MG63 (cell line): ENCODE data around the gene TLCD2. TPM values are rescaled to one million over a fixed set of nuclear protein-coding genes. Genes with fewer than 3 reads are reported as not detected.

Experiments used
- DNase-seq: peaks from one replicate; pipeline ENCODE4 v3.0.0-alpha.2; 2020
- H3K27me3 ChIP-seq: fragments of 250-450 bp; sonication (Bioruptor Pico); 2 replicates; pipeline ENCODE4 v1.5.1; 2020; ENCODE audit warnings: mild to moderate bottlenecking, moderate library complexity
- H3K36me3 ChIP-seq: fragments of 250-450 bp; sonication (Bioruptor Pico); 2 replicates; pipeline ENCODE4 v1.5.1; 2020; ENCODE audit warnings: mild to moderate bottlenecking, moderate library complexity
- H3K4me3 ChIP-seq: fragments of 250-450 bp; sonication (Bioruptor Pico); 2 replicates; pipeline ENCODE4 v1.5.1; 2020; ENCODE audit warnings: mild to moderate bottlenecking, moderate library complexity
- H3K9me3 ChIP-seq: fragments of 250-450 bp; sonication (Bioruptor Pico); 2 replicates; pipeline ENCODE4 v1.5.1; 2020; ENCODE audit warnings: mild to moderate bottlenecking, moderate library complexity
- total RNA-seq: library from RNA; depleted of rRNA; stranded (reverse); fragments of >200 nt; shearing (Covaris generic); gene quantifications from 2 replicates; pipeline ENCODE4 v1.2.3, GENCODE V29; 2014; ENCODE audit warnings: low replicate concordance; rRNA removed

Gene TLCD2, protein sequence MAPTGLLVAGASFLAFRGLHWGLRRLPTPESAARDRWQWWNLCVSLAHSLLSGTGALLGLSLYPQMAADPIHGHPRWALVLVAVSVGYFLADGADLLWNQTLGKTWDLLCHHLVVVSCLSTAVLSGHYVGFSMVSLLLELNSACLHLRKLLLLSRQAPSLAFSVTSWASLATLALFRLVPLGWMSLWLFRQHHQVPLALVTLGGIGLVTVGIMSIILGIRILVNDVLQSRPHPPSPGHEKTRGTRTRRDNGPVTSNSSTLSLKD
- total RNA-seq: 0.37 and 0.59 TPM in 2 replicates

DNA sequence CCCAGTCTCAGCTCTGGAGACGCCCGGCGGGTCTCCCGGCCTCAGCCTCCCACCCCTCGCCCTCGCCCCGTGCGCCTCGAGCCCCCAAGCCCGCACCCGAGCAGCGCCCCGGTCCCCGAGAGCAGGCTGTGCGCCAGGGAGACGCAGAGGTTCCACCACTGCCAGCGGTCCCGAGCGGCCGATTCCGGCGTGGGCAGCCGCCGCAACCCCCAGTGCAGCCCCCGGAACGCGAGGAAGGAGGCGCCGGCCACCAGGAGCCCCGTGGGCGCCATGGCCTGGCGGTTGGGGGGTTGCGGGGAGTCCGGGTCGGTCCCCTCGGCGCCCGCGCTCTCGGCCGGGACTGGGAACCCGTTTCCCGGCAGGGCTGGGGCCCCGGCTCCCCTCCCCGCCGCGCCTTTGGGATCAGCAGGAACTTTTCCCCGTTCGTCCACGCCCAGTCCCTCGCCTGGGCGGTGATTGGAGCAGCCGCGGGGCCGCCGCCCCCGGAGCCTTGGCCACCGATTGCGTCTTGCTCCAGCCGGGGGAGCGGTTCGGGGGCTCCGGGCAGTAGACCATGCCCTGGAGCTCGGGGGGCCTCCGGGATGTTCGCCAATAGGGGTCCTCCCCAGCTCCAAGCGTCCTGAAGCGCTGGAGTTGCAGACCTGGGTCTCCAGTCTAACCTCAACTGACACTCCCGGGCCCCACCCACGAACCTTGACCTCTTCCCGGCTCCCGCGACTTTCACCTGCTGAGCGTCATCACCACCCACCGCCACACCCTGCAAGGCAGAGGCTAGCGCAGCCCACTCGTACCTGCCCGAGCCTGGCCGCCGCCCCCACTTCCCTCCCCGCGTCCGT is at the start of gene TLCD2:
Gene TLCD2, minus strand, starts transcription at position 407 of the 836 bp plus-strand sequence. Its CDS starts 135 bp downstream, at position 272.
- H3K36me3 ChIP-seq: peaks cover 32% of the 10 kb centered on the region
- H3K27me3 ChIP-seq: no peaks in the 10 kb centered on the region
- DNase-seq: peak; percentile 70

DNA sequence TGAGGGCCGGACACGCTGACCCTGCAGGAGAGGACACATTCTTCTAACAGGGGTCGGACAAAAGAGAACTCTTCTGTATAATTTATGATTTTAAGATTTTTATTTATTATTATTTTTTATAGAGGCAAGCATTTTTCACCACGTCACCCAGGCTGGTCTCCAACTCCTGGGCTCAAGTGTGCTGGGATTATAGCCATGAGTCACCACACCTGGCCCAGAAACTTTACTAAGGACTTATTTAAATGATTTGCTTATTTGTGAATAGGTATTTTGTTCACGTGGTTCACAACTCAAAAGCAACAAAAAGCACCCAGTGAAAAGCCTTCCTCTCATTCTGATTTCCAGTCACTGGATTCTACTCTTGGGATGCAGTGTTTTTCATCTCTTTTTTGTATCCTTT is 49.4 kb upstream of the TLCD2 start:
- no peak for DNase-seq
- Histone ChIP-seq H3K27me3 (no peaks in the 10 kb centered on the region), H3K36me3 (no peaks in the 10 kb centered on the region), H3K9me3 (no peaks in the 10 kb centered on the region), H3K4me3 (no peak overlapping the region)

More for the DNA sequence above, at the start of gene TLCD2:
- no peaks in the 10 kb centered on the region for H3K9me3 ChIP-seq
- peak within 1 kb of the TSS; percentile 49 for H3K4me3 ChIP-seq

DNA sequence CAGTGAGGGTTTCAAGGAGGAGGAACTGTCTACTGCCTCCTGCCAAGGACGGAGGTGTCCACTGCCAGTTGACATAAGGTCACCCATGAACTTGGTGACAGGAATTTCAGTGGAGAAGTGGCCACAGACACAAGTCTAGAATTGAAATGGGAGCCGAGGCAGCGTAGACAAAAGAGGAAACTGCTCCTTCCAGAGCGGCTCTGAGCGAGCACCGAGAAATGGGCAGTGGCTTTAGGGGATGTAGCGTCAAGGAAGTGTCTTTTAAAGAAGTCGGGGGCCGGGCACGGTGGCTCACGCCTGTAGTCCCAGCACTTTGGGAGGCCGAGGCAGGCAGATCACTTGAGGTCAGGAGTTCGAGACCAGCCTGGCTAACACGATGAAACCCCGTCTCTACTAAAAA is 48.6 kb upstream of the TLCD2 start:
- no peaks in the 10 kb centered on the region for H3K27me3 ChIP-seq
- H3K36me3 ChIP-seq: no peaks in the 10 kb centered on the region
- no peak for DNase-seq
- H3K9me3 ChIP-seq: no peaks in the 10 kb centered on the region
- no peak overlapping the region for H3K4me3 ChIP-seq

DNA sequence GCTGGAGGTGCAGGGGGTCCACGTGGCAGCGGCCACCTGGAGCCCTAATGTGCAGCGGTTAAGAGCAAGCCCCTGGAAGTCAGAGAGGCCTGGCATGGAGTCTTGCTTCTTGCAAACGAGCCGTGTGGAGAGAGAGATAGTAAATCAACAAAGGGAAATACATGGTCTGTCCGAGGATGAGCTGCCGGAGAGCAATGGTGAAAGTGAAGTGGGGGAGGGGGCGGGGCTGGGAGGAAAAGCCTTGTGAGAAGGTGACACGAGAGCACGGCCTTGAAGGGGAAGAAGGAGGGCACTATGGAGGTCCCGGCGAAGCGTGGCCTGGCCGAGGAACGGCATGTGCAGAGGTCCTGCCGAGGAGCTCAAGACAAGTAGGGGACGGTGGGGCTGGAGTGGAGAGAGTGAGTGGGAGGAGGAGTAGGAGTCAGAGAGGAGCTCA is 45.7 kb upstream of the TLCD2 start:
- DNase-seq: no peak
- H3K36me3 ChIP-seq: no peaks in the 10 kb centered on the region
- H3K4me3 ChIP-seq: no peak overlapping the region
- H3K27me3 ChIP-seq: no peaks in the 10 kb centered on the region
- H3K9me3 ChIP-seq: no peaks in the 10 kb centered on the region

DNA sequence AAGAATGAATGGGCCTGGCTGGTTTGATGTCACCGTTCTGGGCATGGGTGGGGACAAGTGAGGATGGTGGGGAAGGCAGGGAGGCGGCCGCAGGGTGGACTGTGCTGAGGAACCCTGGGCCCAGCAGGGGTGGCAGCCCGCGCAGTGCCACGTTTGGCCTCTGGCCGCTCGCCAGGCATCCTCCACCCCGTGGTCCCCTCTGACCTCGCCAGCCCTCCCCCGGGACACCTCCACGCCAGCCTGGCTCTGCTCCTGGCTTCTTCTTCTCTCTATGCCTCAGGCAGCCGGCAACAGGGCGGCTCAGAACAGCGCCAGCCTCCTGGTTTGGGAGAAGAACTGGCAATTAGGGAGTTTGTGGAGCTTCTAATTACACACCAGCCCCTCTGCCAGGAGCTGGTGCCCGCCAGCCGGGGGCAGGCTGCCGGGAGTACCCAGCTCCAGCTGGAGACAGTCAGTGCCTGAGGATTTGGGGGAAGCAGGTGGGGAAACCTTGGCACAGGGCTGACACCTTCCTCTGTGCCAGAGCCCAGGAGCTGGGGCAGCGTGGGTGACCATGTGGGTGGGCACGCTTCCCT is 45.2 kb upstream of the TLCD2 start:
- H3K27me3 ChIP-seq: no peaks in the 10 kb centered on the region

DNA sequence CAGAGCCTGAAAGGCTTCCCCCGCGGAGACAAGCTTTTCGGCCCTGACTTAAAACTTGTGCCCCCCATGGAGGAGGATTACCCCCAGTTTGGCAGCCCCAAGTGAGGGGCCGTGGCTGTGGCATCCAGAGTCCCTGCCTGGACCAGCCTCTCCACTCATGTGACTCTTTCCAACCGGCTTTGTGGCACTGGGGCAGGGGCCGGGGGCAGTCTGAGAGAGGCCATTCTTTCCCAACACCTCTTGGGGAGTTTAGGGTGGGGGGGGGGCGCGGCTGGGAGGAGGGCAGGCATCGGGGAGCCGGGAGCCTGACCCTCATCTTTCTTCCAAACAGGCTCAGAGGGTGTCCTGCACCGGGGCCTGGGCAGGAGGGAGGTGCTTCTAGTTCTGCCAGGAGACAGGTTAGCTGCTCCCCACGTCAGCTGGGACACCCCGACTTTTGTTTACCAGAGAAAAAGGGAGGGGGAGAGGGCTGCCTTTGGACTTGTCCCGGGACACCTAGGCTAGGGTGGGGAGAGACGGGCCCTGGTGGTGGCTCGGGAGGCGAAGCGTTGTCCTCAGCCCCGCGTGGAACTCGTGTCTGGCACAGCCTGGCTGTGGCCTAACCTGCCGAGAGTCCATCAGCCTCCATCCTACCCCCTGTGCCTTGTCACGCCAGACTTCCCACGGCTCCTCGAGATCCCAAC is 44.4 kb upstream of the TLCD2 start:
- Histone ChIP-seq H3K4me3 (no peak overlapping the region), H3K27me3 (no peaks in the 10 kb centered on the region), H3K9me3 (no peaks in the 10 kb centered on the region), H3K36me3 (no peaks in the 10 kb centered on the region)
- DNase-seq: no peak

More for the DNA sequence above, 45.2 kb upstream of the TLCD2 start:
- H3K36me3 ChIP-seq: no peaks in the 10 kb centered on the region
- H3K4me3 ChIP-seq: no peak overlapping the region
- no peaks in the 10 kb centered on the region for H3K9me3 ChIP-seq
- no peak for DNase-seq

DNA sequence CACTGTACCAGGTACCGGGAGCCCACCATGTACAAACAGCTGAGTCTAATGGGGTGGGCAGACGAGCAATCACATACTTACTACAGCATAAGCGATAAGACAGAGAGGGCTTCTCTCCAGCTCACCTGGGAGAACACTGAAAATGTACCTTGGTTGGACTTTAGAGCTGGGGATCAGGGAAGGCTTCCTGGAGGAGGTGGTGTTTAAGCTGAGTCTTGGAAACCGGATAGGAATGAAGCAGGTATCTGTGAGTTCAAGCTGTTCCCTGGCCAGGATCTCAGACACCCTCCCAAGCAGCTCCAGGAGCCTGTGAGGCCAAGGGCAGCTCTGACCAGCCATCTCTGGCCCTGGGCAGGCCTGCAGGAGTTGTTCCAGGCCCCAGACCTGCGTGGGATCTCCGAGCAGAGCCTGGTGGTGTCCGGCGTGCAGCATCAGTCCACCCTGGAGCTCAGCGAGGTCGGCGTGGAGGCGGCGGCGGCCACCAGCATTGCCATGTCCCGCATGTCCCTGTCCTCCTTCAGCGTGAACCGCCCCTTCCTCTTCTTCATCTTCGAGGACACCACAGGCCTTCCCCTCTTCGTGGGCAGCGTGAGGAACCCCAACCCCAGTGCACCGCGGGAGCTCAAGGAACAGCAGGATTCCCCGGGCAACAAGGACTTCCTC is 43.7 kb upstream of the TLCD2 start:
- Histone ChIP-seq H3K4me3 (no peak overlapping the region), H3K27me3 (no peaks in the 10 kb centered on the region), H3K36me3 (no peaks in the 10 kb centered on the region), H3K9me3 (no peaks in the 10 kb centered on the region)
- DNase-seq: no peak

DNA sequence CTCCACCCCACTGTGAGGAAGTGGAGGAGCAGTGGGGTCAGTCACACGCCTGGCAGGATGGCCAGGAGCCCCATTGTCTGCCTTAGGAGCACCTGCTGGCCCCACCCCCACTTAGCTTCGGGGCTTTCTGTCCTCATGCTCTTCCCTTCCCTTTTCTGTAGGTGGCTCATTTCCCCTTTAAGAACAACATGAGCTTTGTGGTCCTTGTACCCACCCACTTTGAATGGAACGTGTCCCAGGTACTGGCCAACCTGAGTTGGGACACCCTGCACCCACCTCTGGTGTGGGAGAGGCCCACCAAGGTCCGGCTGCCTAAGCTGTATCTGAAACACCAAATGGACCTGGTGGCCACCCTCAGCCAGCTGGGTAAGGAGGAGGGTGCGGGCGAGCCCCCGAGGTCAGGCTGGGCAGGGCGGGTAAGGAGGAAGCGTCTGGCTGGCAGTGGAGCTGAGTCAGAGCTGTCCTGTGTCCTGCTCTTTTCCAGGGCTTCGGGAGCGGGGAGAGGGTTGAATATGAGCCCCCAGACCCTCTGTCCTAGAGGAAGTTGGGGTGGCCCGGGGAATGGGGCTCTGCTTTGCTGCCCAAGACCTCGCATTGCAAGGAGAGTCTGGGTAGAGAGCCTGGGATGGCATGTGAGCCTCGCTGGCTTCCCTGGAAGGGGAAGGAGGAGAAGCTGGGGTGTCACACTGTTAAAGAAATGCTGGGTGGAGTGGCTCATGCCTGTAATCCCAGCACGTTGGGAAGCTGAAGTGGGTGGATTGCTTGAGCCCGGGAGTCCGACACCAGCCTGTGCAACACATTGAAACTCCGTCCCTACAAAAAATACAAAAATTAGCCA is 42.5 kb upstream of the TLCD2 start:
- Histone ChIP-seq H3K36me3 (no peaks in the 10 kb centered on the region), H3K9me3 (no peaks in the 10 kb centered on the region), H3K4me3 (no peak overlapping the region), H3K27me3 (no peaks in the 10 kb centered on the region)
- no peak for DNase-seq

DNA sequence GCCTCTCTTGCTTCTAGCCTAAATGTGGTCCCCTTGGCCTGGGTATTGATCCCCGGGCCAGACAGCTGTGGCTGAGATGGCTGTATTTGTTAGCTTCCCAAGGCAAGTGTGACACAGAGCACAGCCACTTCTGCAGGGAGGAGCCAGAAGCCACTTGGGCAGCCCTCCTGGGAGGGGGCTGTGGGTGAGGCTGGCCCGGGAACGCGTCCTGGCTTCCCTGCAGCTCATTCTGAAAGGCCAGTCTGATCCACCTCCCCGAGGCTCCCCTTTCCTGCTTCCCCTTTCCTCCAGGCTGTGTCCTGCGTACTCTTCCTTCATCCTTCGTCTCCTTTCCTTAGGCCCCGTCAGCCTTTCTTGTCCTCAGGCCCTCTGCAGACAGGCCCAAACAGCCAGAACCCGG is 40.5 kb upstream of the TLCD2 start:
- Histone ChIP-seq H3K4me3 (no peak overlapping the region), H3K27me3 (no peaks in the 10 kb centered on the region), H3K9me3 (no peaks in the 10 kb centered on the region), H3K36me3 (no peaks in the 10 kb centered on the region)
- DNase-seq: no peak

DNA sequence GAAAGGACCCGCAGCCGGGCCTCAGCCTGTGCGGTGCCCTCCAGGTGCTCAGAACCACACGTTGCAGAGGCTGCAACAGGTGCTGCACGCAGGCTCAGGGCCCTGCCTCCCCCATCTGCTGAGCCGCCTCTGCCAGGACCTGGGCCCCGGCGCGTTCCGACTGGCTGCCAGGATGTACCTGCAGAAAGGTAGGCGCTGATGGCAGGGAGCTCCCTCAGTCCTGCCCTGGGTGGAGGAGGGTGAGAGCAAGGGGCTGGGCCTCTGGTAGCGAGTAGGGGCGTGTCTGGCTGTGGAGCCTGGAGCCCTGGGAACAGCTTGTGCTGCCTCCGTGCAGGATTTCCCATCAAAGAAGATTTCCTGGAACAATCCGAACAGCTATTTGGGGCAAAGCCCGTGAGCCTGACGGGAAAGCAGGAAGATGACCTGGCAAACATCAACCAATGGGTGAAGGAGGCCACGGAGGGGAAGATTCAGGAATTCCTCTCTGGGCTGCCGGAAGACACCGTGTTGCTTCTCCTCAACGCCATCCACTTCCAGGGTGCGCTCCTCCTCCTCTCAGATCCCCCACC is 36.9 kb upstream of the TLCD2 start:
- Histone ChIP-seq H3K27me3 (no peaks in the 10 kb centered on the region), H3K9me3 (no peaks in the 10 kb centered on the region)
- no peak for DNase-seq

DNA sequence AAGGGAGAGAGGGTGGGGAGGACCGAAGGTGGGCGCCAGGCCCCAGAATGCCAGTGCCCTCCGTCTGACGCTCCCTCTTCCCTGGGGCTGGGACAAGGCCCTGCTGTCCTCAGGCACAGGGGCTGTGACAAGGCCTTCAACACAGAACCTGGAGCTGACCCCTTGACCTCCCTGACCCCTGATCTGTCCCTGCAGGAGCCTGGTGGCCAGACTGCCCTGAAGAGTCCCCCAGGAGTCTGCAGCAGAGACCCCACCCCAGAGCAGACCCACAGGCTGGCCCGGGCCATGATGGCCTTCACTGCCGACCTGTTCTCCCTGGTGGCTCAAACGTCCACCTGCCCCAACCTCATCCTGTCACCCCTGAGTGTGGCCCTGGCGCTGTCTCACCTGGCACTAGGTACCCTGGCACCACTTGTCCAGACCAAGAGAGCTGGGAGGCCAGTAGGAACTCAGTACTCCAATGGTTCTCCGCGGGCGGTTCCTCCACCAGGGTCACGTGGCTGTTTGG is 35.4 kb upstream of the TLCD2 start:
- Histone ChIP-seq H3K36me3 (no peaks in the 10 kb centered on the region), H3K4me3 (no peak overlapping the region), H3K9me3 (no peaks in the 10 kb centered on the region), H3K27me3 (no peaks in the 10 kb centered on the region)
- DNase-seq: no peak

More for the DNA sequence above, 36.9 kb upstream of the TLCD2 start:
- Histone ChIP-seq H3K36me3 (no peaks in the 10 kb centered on the region), H3K4me3 (no peak overlapping the region)

DNA sequence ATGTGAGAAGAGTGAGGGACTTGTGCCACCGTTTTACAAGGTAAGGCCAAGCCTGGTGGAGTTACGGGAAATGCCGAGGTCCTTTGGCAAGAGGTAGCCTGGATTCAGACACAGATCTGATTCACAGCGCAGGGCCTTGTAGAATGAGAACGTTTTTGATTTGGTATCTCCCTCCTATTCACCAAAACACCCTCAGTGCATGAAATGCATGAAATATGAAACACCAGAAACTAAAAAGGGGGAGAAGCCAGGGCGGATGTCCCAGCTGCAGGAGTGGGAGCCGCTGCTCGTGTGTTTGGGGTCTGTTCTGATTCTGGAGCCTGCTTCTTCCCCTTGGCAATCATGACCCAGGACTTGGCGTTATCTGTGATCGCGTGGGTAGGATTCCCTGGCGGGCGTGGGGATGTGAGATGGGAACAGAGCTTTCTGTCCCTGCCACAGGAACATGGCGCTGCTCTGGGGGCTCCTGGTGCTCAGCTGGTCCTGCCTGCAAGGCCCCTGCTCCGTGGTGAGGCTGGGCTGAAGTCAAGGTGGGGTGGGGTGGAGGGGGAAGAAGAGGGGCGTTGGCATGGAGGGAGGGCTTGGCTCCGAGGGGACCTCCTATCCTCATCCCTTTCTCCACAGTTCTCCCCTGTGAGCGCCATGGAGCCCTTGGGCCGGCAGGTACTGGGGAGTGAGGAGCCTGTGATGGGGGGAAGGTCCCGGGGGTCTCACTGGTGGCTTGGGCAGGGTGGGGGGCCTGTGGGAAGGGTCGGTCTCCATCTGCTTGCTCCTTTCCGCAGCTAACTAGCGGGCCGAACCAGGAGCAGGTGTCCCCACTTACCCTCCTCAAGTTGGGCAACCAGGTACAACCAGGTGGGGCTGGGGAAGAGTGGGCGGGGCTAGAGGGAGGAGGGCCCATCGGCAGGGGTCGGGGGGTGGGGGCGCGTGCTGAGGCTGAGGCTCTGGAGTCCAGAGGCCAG is 34.7 kb upstream of the TLCD2 start:
- Histone ChIP-seq H3K27me3 (no peaks in the 10 kb centered on the region), H3K36me3 (no peaks in the 10 kb centered on the region), H3K9me3 (no peaks in the 10 kb centered on the region), H3K4me3 (no peak overlapping the region)
- DNase-seq: no peak

DNA sequence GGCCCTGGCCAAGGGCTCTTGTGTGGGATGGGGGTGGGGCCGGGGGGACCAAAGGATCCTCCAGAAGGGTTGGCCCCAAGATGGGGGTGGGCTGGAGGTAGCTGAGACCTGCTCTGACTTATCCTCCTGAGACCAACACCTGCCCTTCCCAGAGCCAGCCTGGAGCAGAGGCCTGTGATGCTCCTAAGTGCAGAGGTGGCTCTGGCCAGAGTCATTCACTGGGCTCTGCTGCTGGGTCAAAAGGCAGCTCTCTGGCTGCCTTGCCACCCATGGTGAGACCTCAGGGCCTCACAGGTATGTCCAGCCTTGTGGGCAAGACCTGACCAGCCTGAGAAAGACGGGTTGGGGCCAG is 32.9 kb upstream of the TLCD2 start:
- no peaks in the 10 kb centered on the region for H3K9me3 ChIP-seq
- H3K27me3 ChIP-seq: no peaks in the 10 kb centered on the region
- no peak for DNase-seq
- H3K36me3 ChIP-seq: no peaks in the 10 kb centered on the region
- no peak overlapping the region for H3K4me3 ChIP-seq

DNA sequence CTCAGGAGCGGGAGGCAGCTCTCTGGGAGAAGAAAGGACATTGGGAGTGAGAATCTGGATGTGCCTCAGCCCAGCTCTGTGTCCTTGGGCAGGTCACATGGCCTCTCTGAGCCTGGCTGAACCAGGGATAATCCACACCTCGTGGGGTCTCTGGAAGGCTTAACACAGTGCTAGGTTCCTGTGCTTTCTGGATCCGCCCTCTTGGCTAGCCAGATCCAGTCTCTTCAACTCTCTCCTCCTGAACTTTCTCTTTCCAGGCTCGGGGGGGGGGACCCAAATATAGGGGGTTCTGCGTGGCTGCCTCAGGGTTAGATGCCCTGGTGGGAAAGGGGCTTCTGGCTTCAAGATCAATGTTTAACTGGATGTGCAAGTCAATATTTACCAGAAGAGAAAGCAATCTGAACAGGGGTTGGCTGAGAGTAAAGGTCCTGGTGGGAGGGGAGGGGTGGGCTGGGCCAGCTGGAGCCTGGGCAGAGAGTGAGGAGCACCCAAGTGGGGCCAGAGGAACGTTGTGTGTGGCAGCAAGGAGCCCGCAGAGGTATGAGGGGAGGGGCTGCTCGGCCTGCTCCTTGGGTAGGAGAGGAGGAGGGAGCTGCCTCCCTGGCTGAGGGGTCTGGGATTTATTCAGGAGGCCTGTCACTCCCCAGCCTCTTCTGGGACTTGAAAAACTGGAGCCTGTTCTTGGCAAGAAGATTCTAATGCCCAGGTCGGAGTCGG is 32.4 kb upstream of the TLCD2 start, which contains the start of gene SERPINF2:
Gene SERPINF2, plus strand, starts transcription at position 501 of the 717 bp plus-strand sequence. CDS start 2,125 bp downstream, outside the sequence.
- no peak within 1 kb of the TSS for H3K4me3 ChIP-seq
- DNase-seq: no peak
- H3K27me3 ChIP-seq: no peaks in the 10 kb centered on the region
- H3K9me3 ChIP-seq: no peaks in the 10 kb centered on the region
- H3K36me3 ChIP-seq: no peaks in the 10 kb centered on the region
